ENCODE results near the gene F7. TPM values are rescaled to one million over a fixed set of nuclear protein-coding genes. Genes with fewer than 3 reads are reported as not detected.
"Not testable (repeated sequence)": the region's sequence is repeated elsewhere in the genome, so short reads cannot be mapped to it uniquely, and the experiment has no call there.

The F7 gene
- 0.70 TPM for polyA plus RNA-seq (2013, experiment 1 of 2)
- polyA plus RNA-seq (2013, experiment 2 of 2), result 0.76 TPM

GRCh38 chr13:113105032-113105920 is at the start of gene F7:
TSS of gene F7 (plus strand) at chr13:113105791. CDS start at chr13:113105842, 51 bp downstream.
- H3K36me3 ChIP-seq (ENCODE audit: control insufficient read depth, insufficient read depth, low read length), result no peaks in the 10 kb centered on the region
- H3K4me1 ChIP-seq (ENCODE audit: control insufficient read depth, insufficient read depth, low read length, poor library complexity, severe bottlenecking), result peaks cover 3% of the 10 kb centered on the region
- H3K9me3 ChIP-seq (ENCODE audit: control insufficient read depth, low read length), result no peaks in the 10 kb centered on the region
- H3K27ac ChIP-seq (ENCODE audit: low read depth, low read length, severe bottlenecking), result no peak within 1 kb of the TSS
- WGBS, 2 experiments (ENCODE audit: insufficient coverage in 2 of 2), result 79 to 84% methylated on average over 11 to 12 of the region's 17 CpGs
- no peak within 1 kb of the TSS for H3K4me3 ChIP-seq (ENCODE audit: extremely low read depth, insufficient read depth, low read length, poor library complexity, severe bottlenecking)

GRCh38 chr13:113057084-113057483 is 48.5 kb upstream of the F7 start:
- no peak overlapping the region for H3K27ac ChIP-seq (ENCODE audit: low read depth, low read length, severe bottlenecking)
- peaks cover 9% of the 10 kb centered on the region for H3K9me3 ChIP-seq (ENCODE audit: control insufficient read depth, low read length)
- no peaks in the 10 kb centered on the region for H3K36me3 ChIP-seq (ENCODE audit: control insufficient read depth, insufficient read depth, low read length)
- no peaks in the 10 kb centered on the region for H3K4me1 ChIP-seq (ENCODE audit: control insufficient read depth, insufficient read depth, low read length, poor library complexity, severe bottlenecking)
- no peak overlapping the region for H3K4me3 ChIP-seq (ENCODE audit: extremely low read depth, insufficient read depth, low read length, poor library complexity, severe bottlenecking)
- WGBS, 2 experiments (ENCODE audit: insufficient coverage in 2 of 2), result 100% methylated on average over 1 of the region's 1 CpG; no CpG with 5 or more reads in 1 of the 2 experiments

- H3K27ac ChIP-seq (ENCODE audit: low read depth, low read length, severe bottlenecking); H3K9me3 ChIP-seq (ENCODE audit: control insufficient read depth, low read length); H3K4me3 ChIP-seq (ENCODE audit: extremely low read depth, insufficient read depth, low read length, poor library complexity, severe bottlenecking); H3K4me1 ChIP-seq (ENCODE audit: control insufficient read depth, insufficient read depth, low read length, poor library complexity, severe bottlenecking); H3K36me3 ChIP-seq (ENCODE audit: control insufficient read depth, insufficient read depth, low read length): not testable (repeated sequence)
- WGBS, 2 experiments (ENCODE audit: insufficient coverage in 2 of 2), result 95 to 100% methylated on average over 1 to 3 of the region's 3 CpGs
Measured at GRCh38 chr13:113057559-113057958, 48.0 kb upstream of the F7 start.

DNA sequence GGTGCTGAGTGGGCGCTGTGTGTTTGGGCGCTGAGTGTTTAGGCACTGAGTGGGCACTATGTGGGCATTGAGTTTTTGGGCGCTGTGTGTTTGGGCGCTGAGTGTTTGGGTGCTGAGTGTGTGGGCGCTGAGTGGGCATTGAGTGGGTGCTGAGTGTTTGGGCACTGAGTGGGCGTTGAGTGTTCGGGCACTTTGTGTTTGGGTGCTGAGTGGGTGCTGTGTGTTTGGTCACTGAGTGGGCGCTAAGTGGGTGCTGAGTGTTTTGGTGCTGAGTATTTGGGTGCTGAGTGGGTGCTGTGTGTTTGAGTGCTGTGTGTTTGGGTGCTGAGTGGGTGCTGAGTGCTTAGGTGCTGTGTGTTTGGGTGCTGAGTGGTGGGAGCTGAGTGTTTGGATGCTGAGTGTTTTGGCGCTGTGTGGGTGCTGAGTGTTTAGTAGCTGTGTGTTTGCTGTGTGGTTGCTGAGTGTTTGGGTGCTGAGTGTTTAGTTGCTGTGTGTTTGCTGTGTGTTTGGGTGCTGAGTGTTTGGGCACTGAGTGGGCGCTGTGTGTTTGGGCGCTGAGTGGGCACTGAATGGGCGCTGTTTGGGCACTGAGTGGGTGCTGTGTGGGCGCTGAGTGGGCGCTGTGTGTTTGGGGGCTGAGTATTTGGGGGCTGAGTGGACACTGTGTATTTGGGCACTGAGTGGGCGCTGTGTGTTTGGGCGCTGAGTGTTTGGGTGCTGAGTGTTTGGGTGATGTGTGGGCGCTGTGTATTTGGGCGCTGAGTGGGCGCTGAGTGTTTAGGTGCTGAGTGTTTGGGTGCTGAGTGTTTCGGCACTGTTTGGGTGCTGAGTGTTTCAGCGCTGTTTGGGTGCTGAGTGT is 47.2 kb upstream of the F7 start:
- Histone ChIP-seq H3K9me3 (ENCODE audit: control insufficient read depth, low read length) (peaks cover 9% of the 10 kb centered on the region), H3K4me3 (ENCODE audit: extremely low read depth, insufficient read depth, low read length, poor library complexity, severe bottlenecking) (no peak overlapping the region), H3K4me1 (ENCODE audit: control insufficient read depth, insufficient read depth, low read length, poor library complexity, severe bottlenecking) (no peaks in the 10 kb centered on the region), H3K36me3 (ENCODE audit: control insufficient read depth, insufficient read depth, low read length) (no peaks in the 10 kb centered on the region), H3K27ac (ENCODE audit: low read depth, low read length, severe bottlenecking) (no peak overlapping the region)
- WGBS, 2 experiments (ENCODE audit: insufficient coverage in 2 of 2), result 85 to 88% methylated on average over 14 to 21 of the region's 21 CpGs

GRCh38 chr13:113058988-113059850 is 46.4 kb upstream of the F7 start:
- Histone ChIP-seq H3K4me1 (ENCODE audit: control insufficient read depth, insufficient read depth, low read length, poor library complexity, severe bottlenecking) (peaks cover 2% of the 10 kb centered on the region), H3K27ac (ENCODE audit: low read depth, low read length, severe bottlenecking) (no peak overlapping the region), H3K4me3 (ENCODE audit: extremely low read depth, insufficient read depth, low read length, poor library complexity, severe bottlenecking) (no peak overlapping the region), H3K36me3 (ENCODE audit: control insufficient read depth, insufficient read depth, low read length) (no peaks in the 10 kb centered on the region), H3K9me3 (ENCODE audit: control insufficient read depth, low read length) (peaks cover 9% of the 10 kb centered on the region)
- WGBS, 2 experiments (ENCODE audit: insufficient coverage in 2 of 2), result 96 to 98% methylated on average over 15 to 18 of the region's 22 CpGs

DNA sequence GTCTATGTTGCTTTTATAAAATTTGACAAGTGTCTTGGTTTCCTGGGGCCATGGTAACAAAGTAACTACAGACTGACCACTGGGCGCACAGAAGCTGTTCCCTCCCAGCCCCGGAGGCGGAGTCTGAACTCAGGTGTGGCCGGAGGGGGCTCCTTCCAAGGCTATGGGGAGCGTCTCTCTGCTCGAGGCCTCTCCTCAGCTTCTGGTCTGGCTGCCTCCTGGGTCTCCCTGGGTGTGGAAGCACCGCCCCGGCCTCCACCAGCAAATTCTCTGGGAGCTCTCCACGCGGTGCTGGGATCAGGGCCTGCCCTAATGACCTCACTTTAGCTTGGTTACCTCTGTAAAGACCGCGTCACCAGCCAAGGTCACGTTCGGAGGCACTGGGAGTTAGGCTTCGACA is 45.7 kb upstream of the F7 start:
- Histone ChIP-seq H3K4me1 (ENCODE audit: control insufficient read depth, insufficient read depth, low read length, poor library complexity, severe bottlenecking) (peaks cover 9% of the 10 kb centered on the region), H3K9me3 (ENCODE audit: control insufficient read depth, low read length) (peaks cover 9% of the 10 kb centered on the region), H3K36me3 (ENCODE audit: control insufficient read depth, insufficient read depth, low read length) (no peaks in the 10 kb centered on the region), H3K4me3 (ENCODE audit: extremely low read depth, insufficient read depth, low read length, poor library complexity, severe bottlenecking) (no peak overlapping the region), H3K27ac (ENCODE audit: low read depth, low read length, severe bottlenecking) (no peak overlapping the region)
- 85 to 87% methylated on average over 13 to 15 of the region's 15 CpGs for WGBS, 2 experiments (ENCODE audit: insufficient coverage in 2 of 2)

DNA sequence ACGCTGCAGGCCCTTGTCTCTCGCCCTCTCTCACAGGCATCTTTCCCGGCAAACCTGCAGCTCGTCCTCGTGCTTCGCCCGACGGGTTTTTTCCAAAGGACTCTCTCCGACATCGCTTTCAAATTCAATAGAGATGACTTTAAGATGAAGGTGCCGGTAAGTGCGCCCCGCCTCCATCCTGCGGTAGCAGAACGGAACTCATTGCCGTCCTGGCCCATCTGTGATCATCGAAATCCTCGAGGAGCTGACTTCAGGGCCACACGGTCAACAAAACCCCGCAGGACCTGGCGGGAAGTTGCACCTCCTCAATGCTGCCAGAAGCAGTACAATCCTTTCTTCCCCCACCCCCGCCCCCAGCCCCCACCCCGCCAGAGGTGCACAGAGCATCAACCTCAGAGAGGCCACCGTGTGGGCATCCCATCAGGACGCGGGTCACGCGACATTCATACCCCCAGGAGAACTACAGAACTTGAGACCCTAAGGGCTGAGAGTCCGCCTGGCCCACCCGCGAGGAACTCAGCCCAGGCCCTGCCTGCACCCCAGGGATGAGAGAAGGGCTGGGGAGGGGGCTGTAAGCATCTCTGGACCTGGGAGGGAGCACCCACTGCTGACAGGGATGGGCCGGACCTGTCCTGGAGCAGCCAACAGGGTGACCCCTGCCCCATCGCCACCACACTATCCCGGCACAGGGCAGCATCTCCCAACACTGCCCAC is 44.9 kb upstream of the F7 start:
- peaks cover 9% of the 10 kb centered on the region for H3K9me3 ChIP-seq (ENCODE audit: control insufficient read depth, low read length)
- WGBS, 2 experiments (ENCODE audit: insufficient coverage in 2 of 2), result 91 to 94% methylated on average over 22 to 25 of the region's 34 CpGs
- H3K4me3 ChIP-seq (ENCODE audit: extremely low read depth, insufficient read depth, low read length, poor library complexity, severe bottlenecking), result no peak overlapping the region
- no peaks in the 10 kb centered on the region for H3K36me3 ChIP-seq (ENCODE audit: control insufficient read depth, insufficient read depth, low read length)
- peaks cover 14% of the 10 kb centered on the region for H3K4me1 ChIP-seq (ENCODE audit: control insufficient read depth, insufficient read depth, low read length, poor library complexity, severe bottlenecking)
- no peak overlapping the region for H3K27ac ChIP-seq (ENCODE audit: low read depth, low read length, severe bottlenecking)

DNA sequence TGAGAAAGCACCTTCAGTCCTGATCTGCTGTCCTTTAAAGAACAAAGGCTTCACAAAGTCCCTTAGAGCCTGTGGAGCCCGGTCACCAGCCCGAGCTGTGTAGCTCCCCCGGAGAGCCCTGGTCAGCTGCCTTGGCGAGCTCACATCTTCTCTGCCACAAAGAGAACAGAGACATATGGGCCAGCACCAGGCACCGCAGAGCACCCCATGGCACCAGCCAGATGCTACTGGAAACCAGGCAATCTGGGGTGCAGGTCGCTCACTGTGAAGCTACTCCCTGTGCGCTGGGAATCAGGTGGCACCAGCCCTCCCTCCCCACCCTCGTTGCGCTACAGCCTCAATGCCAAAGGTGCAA is 44.3 kb upstream of the F7 start:
- WGBS, 2 experiments (ENCODE audit: insufficient coverage in 2 of 2), result 94 to 96% methylated on average over 5 to 8 of the region's 9 CpGs
- Histone ChIP-seq H3K4me1 (ENCODE audit: control insufficient read depth, insufficient read depth, low read length, poor library complexity, severe bottlenecking) (peaks cover 14% of the 10 kb centered on the region), H3K36me3 (ENCODE audit: control insufficient read depth, insufficient read depth, low read length) (no peaks in the 10 kb centered on the region), H3K4me3 (ENCODE audit: extremely low read depth, insufficient read depth, low read length, poor library complexity, severe bottlenecking) (no peak overlapping the region), H3K9me3 (ENCODE audit: control insufficient read depth, low read length) (peaks cover 9% of the 10 kb centered on the region), H3K27ac (ENCODE audit: low read depth, low read length, severe bottlenecking) (no peak overlapping the region)

- whole genome bisulfite sequencing, 2 experiments (ENCODE audit: insufficient coverage in 2 of 2), result 91 to 95% methylated on average over 12 to 14 of the region's 14 CpGs
- Histone ChIP-seq H3K4me1 (ENCODE audit: control insufficient read depth, insufficient read depth, low read length, poor library complexity, severe bottlenecking) (peaks cover 14% of the 10 kb centered on the region), H3K27ac (ENCODE audit: low read depth, low read length, severe bottlenecking) (no peak overlapping the region)
Measured at GRCh38 chr13:113061796-113062425, 43.7 kb upstream of the F7 start.

More at GRCh38 chr13:113061796-113062425, 43.7 kb upstream of the F7 start:
- no peak overlapping the region for H3K4me3 ChIP-seq (ENCODE audit: extremely low read depth, insufficient read depth, low read length, poor library complexity, severe bottlenecking)
- peaks cover 9% of the 10 kb centered on the region for H3K9me3 ChIP-seq (ENCODE audit: control insufficient read depth, low read length)
- H3K36me3 ChIP-seq (ENCODE audit: control insufficient read depth, insufficient read depth, low read length), result no peaks in the 10 kb centered on the region
